Astrocyte of the spinal cord (primary cell): ENCODE data around the gene ZNF574.
A peak's percentile ranks its signal among the peaks of the same experiment; 100 is the strongest.

Experiments
- DNase-seq: peaks from one replicate; pipeline ENCODE4 v3.0.0; 2011; ENCODE audit warnings: low read depth, low spot score
- H3K4me3 ChIP-seq: 2 replicates; pipeline ENCODE4 v1.5.1; 2011; ENCODE audit warnings: low read depth, mild to moderate bottlenecking, low read length, moderate library complexity
- in situ Hi-C: cut with HindIII; loops from 2 replicates; pipeline ENCODE4 v1.10.0; 2017; ENCODE audit warnings: low sequenced_read_pairs
- TF ChIP-seq, protein P1 (sequence below): IDR thresholded peaks from 2 replicates; pipeline ENCODE4 v1.5.1; 2012; ENCODE audit warnings: low read depth, mild to moderate bottlenecking, low read length, inconsistent platforms

The ZNF574 gene

DNA sequence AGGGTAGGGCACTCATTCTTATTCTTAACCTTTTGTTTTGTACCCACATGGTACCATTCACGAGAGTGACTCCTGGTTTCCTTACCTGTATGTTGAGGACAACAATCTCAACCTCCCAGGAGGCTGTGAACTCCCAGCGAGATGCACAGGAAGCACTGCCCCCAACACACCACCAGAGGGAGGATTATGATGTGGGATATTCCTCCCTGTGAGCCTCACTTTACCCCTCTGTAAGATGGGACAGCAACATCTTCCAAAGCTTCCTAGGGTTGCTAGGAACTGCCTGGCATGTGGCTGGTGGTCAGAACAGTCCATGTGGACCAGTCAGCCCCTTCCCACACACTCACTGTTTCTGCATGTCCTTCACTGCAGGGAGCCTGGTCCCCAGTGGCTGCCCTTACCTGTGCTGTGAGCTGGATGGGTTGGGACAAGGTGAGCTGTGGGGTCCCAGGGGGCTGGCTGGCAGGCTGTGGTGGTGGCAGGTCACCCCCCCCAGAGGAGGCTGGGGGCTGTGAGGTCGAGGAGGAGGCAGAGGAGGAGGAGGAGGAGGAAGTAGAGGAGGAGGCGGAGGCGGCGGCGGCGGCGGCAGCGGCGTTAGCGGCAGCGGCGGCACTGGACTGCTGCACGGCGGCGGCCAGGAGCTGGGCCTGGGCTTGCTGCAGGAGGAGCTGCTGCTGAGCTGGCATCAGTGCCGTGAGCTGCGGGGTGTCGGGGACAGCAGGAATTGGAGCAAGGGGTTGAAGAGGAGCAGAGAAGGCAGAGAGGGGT is 40.5 kb downstream of the ZNF574 start:
- in situ Hi-C loops = no loop called here
- H3K4me3 ChIP-seq = no peak overlapping the region
- DNase-seq = no peak

DNA sequence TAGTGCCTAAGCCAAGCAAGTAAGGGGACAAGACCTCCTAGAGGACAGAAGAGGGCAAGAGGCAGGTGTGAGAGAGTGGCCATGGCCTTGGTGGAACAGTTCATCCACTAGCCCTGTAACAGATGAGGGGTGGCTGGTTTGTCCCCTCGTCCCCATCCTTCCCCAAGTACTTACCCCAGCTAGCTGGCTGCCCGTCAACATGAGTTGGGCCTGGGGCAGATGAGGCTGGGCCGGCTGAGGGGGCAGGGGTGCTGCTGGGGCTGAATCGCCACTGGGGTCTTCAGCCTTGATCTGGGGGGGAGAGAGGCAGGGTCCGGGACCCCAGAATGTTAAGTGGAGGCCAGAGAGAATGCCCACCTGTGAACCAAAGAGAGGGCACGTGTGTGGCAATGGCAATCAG is 41.1 kb downstream of the ZNF574 start:
- in situ Hi-C loops = no loop called here
- H3K4me3 ChIP-seq = no peak overlapping the region
- TF ChIP-seq, protein P1, sequence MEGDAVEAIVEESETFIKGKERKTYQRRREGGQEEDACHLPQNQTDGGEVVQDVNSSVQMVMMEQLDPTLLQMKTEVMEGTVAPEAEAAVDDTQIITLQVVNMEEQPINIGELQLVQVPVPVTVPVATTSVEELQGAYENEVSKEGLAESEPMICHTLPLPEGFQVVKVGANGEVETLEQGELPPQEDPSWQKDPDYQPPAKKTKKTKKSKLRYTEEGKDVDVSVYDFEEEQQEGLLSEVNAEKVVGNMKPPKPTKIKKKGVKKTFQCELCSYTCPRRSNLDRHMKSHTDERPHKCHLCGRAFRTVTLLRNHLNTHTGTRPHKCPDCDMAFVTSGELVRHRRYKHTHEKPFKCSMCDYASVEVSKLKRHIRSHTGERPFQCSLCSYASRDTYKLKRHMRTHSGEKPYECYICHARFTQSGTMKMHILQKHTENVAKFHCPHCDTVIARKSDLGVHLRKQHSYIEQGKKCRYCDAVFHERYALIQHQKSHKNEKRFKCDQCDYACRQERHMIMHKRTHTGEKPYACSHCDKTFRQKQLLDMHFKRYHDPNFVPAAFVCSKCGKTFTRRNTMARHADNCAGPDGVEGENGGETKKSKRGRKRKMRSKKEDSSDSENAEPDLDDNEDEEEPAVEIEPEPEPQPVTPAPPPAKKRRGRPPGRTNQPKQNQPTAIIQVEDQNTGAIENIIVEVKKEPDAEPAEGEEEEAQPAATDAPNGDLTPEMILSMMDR = no peak

More for the DNA sequence above, 40.5 kb downstream of the ZNF574 start:
- TF ChIP-seq, protein P1 = peak; percentile 7

DNA sequence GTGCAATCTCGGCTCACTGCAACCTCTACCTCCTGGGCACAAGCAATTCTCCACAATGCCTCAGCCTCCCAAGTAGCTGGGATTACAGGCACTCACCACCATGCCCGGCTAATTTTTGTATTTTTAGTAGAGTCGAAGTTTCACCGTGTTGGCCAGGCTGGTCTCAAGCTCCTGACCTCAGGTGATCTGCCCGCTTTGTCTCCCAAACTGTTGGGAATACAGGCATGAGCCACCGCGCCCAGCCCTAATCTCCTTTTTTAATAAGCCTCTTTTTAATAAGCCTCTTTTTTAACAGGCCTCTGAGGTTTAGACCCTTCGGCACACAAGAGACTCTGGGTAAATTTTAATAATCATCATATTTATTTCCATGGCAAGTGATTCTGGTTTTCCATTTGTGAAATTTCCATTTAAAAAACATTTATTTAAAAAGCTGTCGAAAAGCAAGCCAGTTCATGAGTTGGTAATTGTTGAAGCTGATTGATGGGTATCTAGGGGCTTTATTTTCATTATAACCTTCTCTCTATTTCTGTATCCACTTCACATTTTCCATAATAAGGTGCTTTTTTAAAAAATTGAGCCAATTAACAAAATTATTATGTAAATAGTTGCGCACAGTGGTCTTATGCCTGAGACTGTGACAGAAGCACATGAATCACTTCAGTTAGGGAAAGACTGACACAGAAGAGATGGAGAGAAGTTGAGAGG is 44.5 kb downstream of the ZNF574 start:
- TF ChIP-seq, protein P1 = no peak
- in situ Hi-C loops = no loop called here
- no peak overlapping the region for H3K4me3 ChIP-seq
- no peak for DNase-seq

More for the DNA sequence above, 41.1 kb downstream of the ZNF574 start:
- no peak for DNase-seq

DNA sequence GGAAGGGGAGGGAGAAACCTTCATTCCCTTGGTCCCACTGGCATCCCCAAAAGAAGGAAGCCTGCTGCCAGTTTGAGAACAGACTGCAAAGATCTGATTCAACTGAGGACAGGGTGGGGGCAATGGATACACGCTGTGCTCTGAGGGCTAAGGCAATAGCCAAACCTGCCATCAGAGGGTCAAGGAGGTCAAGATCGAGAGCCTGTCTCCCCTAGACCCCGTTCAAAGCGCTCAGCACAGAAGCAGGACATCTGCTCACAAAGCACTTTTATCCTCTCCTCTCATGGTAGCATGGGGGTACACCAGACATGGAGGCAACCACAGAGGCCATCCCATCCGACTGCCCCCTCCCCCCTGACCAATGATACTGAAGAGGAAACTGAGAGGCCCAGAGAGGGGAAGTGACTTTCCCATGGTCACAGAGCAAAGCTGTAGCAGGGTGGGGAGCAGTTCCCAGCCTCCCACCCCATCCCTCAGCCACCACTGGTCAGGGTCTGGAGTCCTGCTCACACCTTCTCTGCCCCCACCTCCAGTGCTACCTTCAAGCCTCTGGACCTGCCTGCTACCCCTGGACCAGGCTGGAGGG is 45.2 kb downstream of the ZNF574 start:
- no peak overlapping the region for H3K4me3 ChIP-seq
- DNase-seq = no peak
- in situ Hi-C loops = no loop called here
- TF ChIP-seq, protein P1 = no peak

DNA sequence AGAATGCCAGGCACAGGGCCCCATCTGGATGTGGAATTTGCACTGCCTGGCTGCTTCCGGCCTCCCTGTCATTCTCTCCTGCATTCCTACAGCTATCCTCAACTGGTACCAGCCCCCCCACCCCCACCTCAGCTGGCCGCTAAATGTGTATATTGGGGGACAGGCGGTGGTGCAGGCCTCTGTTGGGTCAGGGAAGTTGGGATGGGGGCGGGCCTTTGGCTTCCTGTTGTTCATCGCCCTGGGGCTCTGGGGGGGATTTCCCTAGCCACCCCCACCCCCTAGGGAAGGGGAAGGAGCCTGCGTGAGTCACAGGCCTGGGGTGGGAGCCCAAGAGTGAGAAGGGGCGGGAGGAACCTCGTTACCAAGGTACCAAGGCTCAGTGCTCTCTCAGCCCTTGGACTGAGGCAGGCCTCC is 45.7 kb downstream of the ZNF574 start:
- in situ Hi-C loops = no loop called here
- H3K4me3 ChIP-seq = no peak overlapping the region
- TF ChIP-seq, protein P1 = no peak
- peak; percentile 75 for DNase-seq

DNA sequence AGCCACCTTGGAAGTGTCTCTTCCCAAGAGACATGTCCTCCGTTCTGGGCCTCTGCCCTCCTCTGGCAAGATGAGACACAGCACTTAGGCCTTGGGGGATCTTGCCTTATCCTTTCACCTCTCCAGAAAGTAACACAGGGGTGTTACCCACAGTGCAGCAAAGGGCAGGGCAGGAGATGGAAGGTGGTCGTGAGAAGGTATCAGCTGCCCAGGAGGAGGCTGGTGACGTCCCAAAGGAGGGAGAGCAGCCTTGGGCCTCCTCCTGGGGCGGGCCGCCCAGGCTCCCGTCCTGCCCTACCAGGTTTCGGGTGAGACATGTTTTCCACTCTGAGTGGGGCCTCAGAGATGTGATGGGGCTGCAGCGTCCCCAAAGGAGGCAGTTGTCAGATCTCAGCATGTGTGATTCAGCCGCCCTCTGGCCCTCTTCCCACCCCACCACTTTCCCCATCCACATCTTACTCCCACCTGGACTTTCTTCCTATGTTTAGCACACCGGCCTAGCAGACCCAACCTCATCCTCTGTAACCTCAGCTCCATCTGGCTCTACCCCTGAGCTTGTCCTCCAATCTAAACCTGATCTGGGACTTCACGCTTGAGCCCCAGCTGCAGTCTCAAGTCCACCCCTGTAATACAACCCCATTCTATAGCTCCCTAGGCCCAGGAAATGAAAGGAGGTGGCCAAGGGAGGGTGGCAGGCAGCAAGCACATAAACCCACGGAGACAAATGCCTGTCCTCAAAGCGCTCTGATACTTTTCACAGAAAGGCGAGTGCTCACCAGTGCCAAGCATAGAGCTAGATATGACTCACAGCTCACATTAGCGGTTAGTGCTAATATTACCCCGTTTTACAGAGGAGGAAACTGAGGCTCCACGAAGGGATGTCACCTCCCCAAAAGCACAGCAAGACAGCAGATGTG is 47.0 kb downstream of the ZNF574 start:
- TF ChIP-seq, protein P1 = peak; percentile 6
- DNase-seq = no peak
- no peak overlapping the region for H3K4me3 ChIP-seq
- in situ Hi-C loops = no loop called here
